GM23338 (cell line): ENCODE measurements around the gene GATM. TPM values are rescaled to one million over a fixed set of nuclear protein-coding genes. Genes with fewer than 3 reads are reported as not detected.
"Not testable (repeated sequence)": the region's sequence is repeated elsewhere in the genome, so short reads cannot be mapped to it uniquely, and the experiment has no call there.

ENCODE experiments used
- ATAC-seq: fragments of 200-7000 bp; cut with Tn5 transposase; 3 replicates; pipeline ENCODE4 v1.9.1; 2020
- DNase-seq: peaks from one replicate; pipeline ENCODE4 v3.0.0-alpha.2; 2015; ENCODE audit warnings: low spot score
- H2AFZ ChIP-seq: fragments of 200-600 bp; sonication (generic); 2 replicates; pipeline ENCODE4 v1.8.0; 2016; ENCODE audit warnings: antibody characterized with exemption, mild to moderate bottlenecking, moderate library complexity
- H3F3A ChIP-seq: fragments of 200-600 bp; sonication (generic); replicated peaks from 2 replicates; pipeline ENCODE4 v1.8.0; 2017; ENCODE audit warnings: antibody characterized with exemption, mixed run types, low read depth
- H3K27ac ChIP-seq: fragments of 200-600 bp; sonication (generic); 2 replicates; pipeline ENCODE4 v1.6.1; 2016; ENCODE audit warnings: low read depth
- H3K27me3 ChIP-seq: fragments of 200-600 bp; sonication (generic); 2 replicates; pipeline ENCODE4 v1.8.0; 2016; ENCODE audit warnings: mild to moderate bottlenecking, mixed run types, moderate library complexity; ENCODE audit not compliant: insufficient read depth
- H3K36me3 ChIP-seq: fragments of 200-600 bp; sonication (generic); 2 replicates; pipeline ENCODE4 v1.8.0; 2016; ENCODE audit warnings: mild to moderate bottlenecking; ENCODE audit not compliant: insufficient read depth
- H3K4me1 ChIP-seq: fragments of 200-600 bp; sonication (generic); 2 replicates; pipeline ENCODE4 v1.8.0; 2016; ENCODE audit warnings: mild to moderate bottlenecking, moderate library complexity; ENCODE audit not compliant: insufficient read depth
- H3K4me2 ChIP-seq: fragments of 200-600 bp; sonication (generic); 2 replicates; pipeline ENCODE4 v1.7.1; 2017; ENCODE audit warnings: mixed run types
- H3K4me3 ChIP-seq: fragments of 200-600 bp; sonication (generic); 2 replicates; pipeline ENCODE4 v1.6.1; 2016; ENCODE audit warnings: mixed run types
- H3K79me2 ChIP-seq: fragments of 200-600 bp; sonication (generic); replicated peaks from 2 replicates; pipeline ENCODE4 v1.8.0; 2017; ENCODE audit warnings: mild to moderate bottlenecking; ENCODE audit not compliant: insufficient read depth
- H3K9me2 ChIP-seq: fragments of 200-600 bp; sonication (generic); 2 replicates; pipeline ENCODE4 v1.8.0; 2017; ENCODE audit not compliant: insufficient read depth
- H4K20me1 ChIP-seq: fragments of 200-600 bp; sonication (generic); replicated peaks from 2 replicates; pipeline ENCODE4 v1.8.0; 2017; ENCODE audit warnings: mild to moderate bottlenecking; ENCODE audit not compliant: insufficient read depth
- H3K27ac Mint-ChIP-seq: 2 replicates; pipeline ENCODE4 v1.8.0; 2020; ENCODE audit warnings: inconsistent platforms, mild to moderate bottlenecking, moderate library complexity, mixed read lengths
- H3K27me3 Mint-ChIP-seq: 3 replicates; pipeline ENCODE4 v1.8.0; 2022; ENCODE audit warnings: low read depth, mild to moderate bottlenecking, moderate library complexity, mixed read lengths, inconsistent platforms; ENCODE audit not compliant: insufficient read depth, poor library complexity
- H3K36me3 Mint-ChIP-seq: 3 replicates; pipeline ENCODE4 v1.8.0; 2021; ENCODE audit warnings: low read depth, mild to moderate bottlenecking, inconsistent platforms, moderate library complexity, mixed read lengths
- H3K4me1 Mint-ChIP-seq: 3 replicates; pipeline ENCODE4 v1.8.0; 2020; ENCODE audit warnings: mild to moderate bottlenecking, inconsistent platforms, mixed read lengths
- H3K4me3 Mint-ChIP-seq: 3 replicates; pipeline ENCODE4 v1.8.0; 2021; ENCODE audit warnings: moderate library complexity, mild to moderate bottlenecking, inconsistent platforms, mixed read lengths
- H3K9me3 Mint-ChIP-seq: 3 replicates; pipeline ENCODE4 v1.8.0; 2020; ENCODE audit warnings: moderate library complexity, mild to moderate bottlenecking, inconsistent platforms, mixed read lengths
- ETS1 ChIP-seq: IDR thresholded peaks from 2 replicates; pipeline ENCODE4 v1.6.1; 2016; ENCODE audit warnings: antibody characterized with exemption
- JUNB ChIP-seq: IDR thresholded peaks from one replicate; pipeline ENCODE4 v1.6.1; 2016; ENCODE audit warnings: antibody characterized with exemption; ENCODE audit not compliant: unreplicated experiment
- STAT1 ChIP-seq: IDR thresholded peaks from one replicate; pipeline ENCODE4 v1.6.1; 2016; ENCODE audit warnings: antibody characterized with exemption; ENCODE audit not compliant: unreplicated experiment
- ZNF462 ChIP-seq: fragments of 250-450 bp; sonication (Bioruptor Pico); IDR thresholded peaks from 2 replicates; pipeline ENCODE4 v1.5.0; 2020; ENCODE audit warnings: mild to moderate bottlenecking, moderate library complexity
- polyA plus RNA-seq: library from polyadenylated mRNA; unstranded; fragments of >200 nt; fragmentation: Nextera tagmentation; extraction: Ambion mirVana; gene quantifications from 2 replicates; pipeline ENCODE4 v1.2.1, GENCODE V29; 2016
- total RNA-seq: library from RNA; depleted of rRNA; stranded (reverse); fragments of >200 nt; shearing (Covaris generic); gene quantifications from 2 replicates; pipeline ENCODE4 v1.2.3, GENCODE V29; 2014

Gene GATM
- total and polyA plus RNA-seq, 2 experiments from 2014 or later = 8.5 to 17.5 TPM

GRCh38 chr15:45371546-45371945 lies 6.8 kb downstream of the GATM start (continued):
- TF ChIP-seq ZNF462 (CRISPR knock-in tag) (no peak), STAT1 (no peak), JUNB (no peak), ETS1 (no peak)

- not testable (repeated sequence) for H2AFZ ChIP-seq, H3K27me3 Mint-ChIP-seq, H3K36me3 Mint-ChIP-seq, H3K79me2 ChIP-seq, H4K20me1 ChIP-seq, H3K4me3 Mint-ChIP-seq, H3F3A ChIP-seq, H3K4me3 ChIP-seq, H3K36me3 ChIP-seq, H3K27me3 ChIP-seq, H3K27ac ChIP-seq, DNase-seq, H3K9me2 ChIP-seq, H3K9me3 Mint-ChIP-seq, H3K4me2 ChIP-seq, H3K27ac Mint-ChIP-seq, ATAC-seq
- peaks cover 10% of the 10 kb centered on the region for H3K4me1 Mint-ChIP-seq
- peaks cover 15% of the 10 kb centered on the region for H3K4me1 ChIP-seq
Observed at GRCh38 chr15:45370042-45370441, 8.3 kb downstream of the GATM start.

- ATAC-seq, H3K79me2 ChIP-seq, H3K4me1 Mint-ChIP-seq, DNase-seq, H2AFZ ChIP-seq, H3K27ac Mint-ChIP-seq, H3K9me2 ChIP-seq, H3K27ac ChIP-seq, H4K20me1 ChIP-seq, H3K4me1 ChIP-seq, H3K36me3 Mint-ChIP-seq, H3K27me3 Mint-ChIP-seq, H3K4me3 ChIP-seq, H3K9me3 Mint-ChIP-seq, H3K36me3 ChIP-seq, H3K27me3 ChIP-seq, H3K4me3 Mint-ChIP-seq, H3K4me2 ChIP-seq, H3F3A ChIP-seq: not testable (repeated sequence)
Observed at GRCh38 chr15:45367222-45367621, 11.1 kb downstream of the GATM start.
